ENCODE data around the gene ISCU. TPM values are rescaled to one million over a fixed set of nuclear protein-coding genes. Genes with fewer than 3 reads are reported as not detected.

Gene ISCU
- polyA plus RNA-seq, 1 of the 3 experiments (the other 2 are of a cell fraction): 165 TPM

- Histone ChIP-seq H3K27ac (ENCODE audit: low read depth in 2 of 2, low read length in 1 of 2) (peak overlapping the region; percentile 81 to 95), H2AFZ (ENCODE audit: low read depth) (peak overlapping the region; percentile 99), H3F3A (replicated peaks; ENCODE audit: insufficient read depth) (peaks cover 18% of the 10 kb centered on the region), H3K4me3 (ENCODE audit: low read depth in 2 of 2, low read length in 1 of 2) (peak overlapping the region; percentile 67 to 97), H3K79me2 (ENCODE audit: insufficient read depth) (peaks cover 69% of the 10 kb centered on the region), H3K9me2 (no peaks in the 10 kb centered on the region), H3K27me3 (ENCODE audit: insufficient read depth) (no peaks in the 10 kb centered on the region), H3K4me2 (peak overlapping the region; percentile 92), H4K20me1 (ENCODE audit: insufficient read depth) (peaks cover 16% of the 10 kb centered on the region), H3K36me3 (replicated peaks in 1 of 2; ENCODE audit: control insufficient read depth in 1 of 2, insufficient read depth in 2 of 2, low read length in 1 of 2) (peaks cover 21 to 32% of the 10 kb centered on the region in 2 experiments), H3K9me3 (no peaks in the 10 kb centered on the region), H3K9ac (peak overlapping the region; percentile 90), H3K4me1 (ENCODE audit: control insufficient read depth in 1 of 2, insufficient read depth in 2 of 2, low read depth in 1 of 2, low read length in 1 of 2) (peaks cover 31 to 43% of the 10 kb centered on the region in 2 experiments)
- no peak for DNase-seq
- TF ChIP-seq FOXJ3 (CRISPR knock-in tag; IDR thresholded peaks at IDR 0.05): no peak
- CTCF ChIA-PET: interaction anchor here (1.0 to 16.0 kb wide), 8 partner anchors 12 to 644 kb away, joined by 3 to 503 read pairs (median 5); partner anchors contain the start of gene TMEM119
- POLR2A ChIA-PET: interaction anchor here (0.8 to 1.3 kb wide), 5 partner anchors 16 to 242 kb away, joined by 3 to 5 read pairs (median 3); partner anchors contain the start of gene SELPLG
- WGBS (ENCODE audit: low lambda C conversion rate): 1% methylated on average over 20 of the region's 20 CpGs
Observed at GRCh38 chr12:108561852-108562347, 496 bp upstream of the ISCU start.

- Histone ChIP-seq H4K20me1 (ENCODE audit: insufficient read depth) (peaks cover 5% of the 10 kb centered on the region; the same call in 1 of the 2 replicates), H3K4me2 (peak overlapping the region; percentile 94), H3K9ac (peak overlapping the region; percentile 83), H3K27me3 (ENCODE audit: insufficient read depth) (no peaks in the 10 kb centered on the region), H3K27ac (ENCODE audit: low read depth in 2 of 2, low read length in 1 of 2) (peak overlapping the region; percentile 65 to 85), H3F3A (replicated peaks; ENCODE audit: insufficient read depth) (peaks cover 25% of the 10 kb centered on the region), H3K36me3 (replicated peaks in 1 of 2; ENCODE audit: control insufficient read depth in 1 of 2, insufficient read depth in 2 of 2, low read length in 1 of 2) (peaks cover 34 to 44% of the 10 kb centered on the region in 2 experiments), H3K4me3 (ENCODE audit: low read depth in 2 of 2, low read length in 1 of 2) (peak overlapping the region; percentile 67 to 97), H3K9me3 (no peaks in the 10 kb centered on the region), H3K9me2 (no peaks in the 10 kb centered on the region), H2AFZ (ENCODE audit: low read depth) (peak overlapping the region; percentile 52; the same call in 1 of the 2 replicates), H3K4me1 (ENCODE audit: control insufficient read depth in 1 of 2, insufficient read depth in 2 of 2, low read depth in 1 of 2, low read length in 1 of 2) (peaks cover 31 to 41% of the 10 kb centered on the region in 2 experiments), H3K79me2 (ENCODE audit: insufficient read depth) (peaks cover 55% of the 10 kb centered on the region)
- ChIA-PET POLR2A (interaction anchor here (1.2 kb wide), 1 partner anchor 240 kb away, joined by 5 read pairs; no protein-coding TSS in a partner anchor), CTCF (interaction anchor here (0.6 to 16.0 kb wide), 14 partner anchors 23 to 645 kb away, joined by 3 to 503 read pairs (median 3); no protein-coding TSS in a partner anchor)
- DNase-seq: peak; percentile 79
- WGBS (ENCODE audit: low lambda C conversion rate): under 1% methylated on average over 14 of the region's 14 CpGs
- TF ChIP-seq TAF1 (IDR thresholded peaks at IDR 0.05; ENCODE audit: borderline replicate concordance, low read depth, low read length): no peak
- no peak for TF ChIP-seq NRF1 (IDR thresholded peaks at IDR 0.05; ENCODE audit: low read depth, low read length)
- no peak for TF ChIP-seq GABPA (IDR thresholded peaks at IDR 0.05; ENCODE audit: low read depth)
- TF ChIP-seq EP300 (IDR thresholded peaks at IDR 0.05; ENCODE audit: borderline replicate concordance in 1 of 2, low read depth in 1 of 2, low read length in 1 of 2): no peak
- peak; percentile 94 for TF ChIP-seq CTCF (IDR thresholded peaks at IDR 0.05)
- TF ChIP-seq EZH2phosphoT487 (IDR thresholded peaks at IDR 0.05; ENCODE audit: borderline replicate concordance, low read depth): no peak
- peak; percentile 94 for TF ChIP-seq RAD21 (IDR thresholded peaks at IDR 0.05; ENCODE audit: low read length)
- TF ChIP-seq RFX5 (IDR thresholded peaks at IDR 0.05; ENCODE audit: low read length): no peak
- TF ChIP-seq MXI1 (IDR thresholded peaks at IDR 0.05; ENCODE audit: low read depth, low read length): no peak
- 0 out of 2 replicates have a peak, but pooled peaks have one; percentile 49 for TF ChIP-seq POLR2AphosphoS5 (IDR thresholded peaks at IDR 0.05; ENCODE audit: low read depth, low read length)
- TF ChIP-seq TCF12 (IDR thresholded peaks at IDR 0.05): peak; percentile 20; the same call in 1 of the 2 replicates
- TF ChIP-seq PBX3 (IDR thresholded peaks at IDR 0.05): peak; percentile 41; the same call in 1 of the 2 replicates
- TF ChIP-seq MEF2A (IDR thresholded peaks at IDR 0.05; ENCODE audit: borderline replicate concordance, low read depth): no peak
- no peak for TF ChIP-seq FOSL2 (IDR thresholded peaks at IDR 0.05; ENCODE audit: borderline replicate concordance, low read depth)
- no peak for TF ChIP-seq GATA2 (CRISPR knock-in tag; IDR thresholded peaks at IDR 0.05)
- TF ChIP-seq SMC3 (IDR thresholded peaks at IDR 0.05; ENCODE audit: low read depth, low read length): peak; percentile 90
- TF ChIP-seq ELF1 (IDR thresholded peaks at IDR 0.05): no peak
- no peak for TF ChIP-seq RCOR1 (IDR thresholded peaks at IDR 0.05; ENCODE audit: low read length)
- TF ChIP-seq USF1 (IDR thresholded peaks at IDR 0.05; ENCODE audit: borderline replicate concordance, low read depth): no peak
- no peak for TF ChIP-seq NFIC (IDR thresholded peaks at IDR 0.05; ENCODE audit: borderline replicate concordance)
- peak; percentile 47; the same call in 1 of the 2 replicates for TF ChIP-seq MAX (IDR thresholded peaks at IDR 0.05; ENCODE audit: low read depth)
- TF ChIP-seq TEAD4 (IDR thresholded peaks at IDR 0.05; ENCODE audit: borderline replicate concordance, insufficient read depth): no peak
- no peak for TF ChIP-seq JUND (IDR thresholded peaks at IDR 0.05)
Observed at GRCh38 chr12:108563136-108563803, 874 bp downstream of the ISCU start.

All from SK-N-SH (cell line).